HL-60/S4 (cell line): ENCODE data around the gene IQCF6.
"Not testable (repeated sequence)": the region's sequence is repeated elsewhere in the genome, so short reads cannot be mapped to it uniquely, and the experiment has no call there.

Experiments used
- in situ Hi-C: fragments of 300-500 bp; cut with MboI; formaldehyde crosslinking; loops from 2 replicates; pipeline ENCODE4 v1.14.3; 2022; ENCODE audit warnings: low sequenced_read_pairs

Gene IQCF6

GRCh38 chr3:51779137-51779536, at the start of gene IQCF6:
Gene IQCF6 (minus strand): TSS chr3:51779237. CDS start chr3:51779224, 13 bp downstream.
- in situ Hi-C loops: no loop called here

GRCh38 chr3:51828297-51828696, 49.3 kb upstream of the IQCF6 start:
- in situ Hi-C loops: no loop called here

GRCh38 chr3:51819709-51820406, 40.8 kb upstream of the IQCF6 start:
- in situ Hi-C loops: no loop called here

GRCh38 chr3:51819151-51819550, 40.1 kb upstream of the IQCF6 start:
- in situ Hi-C loops: no loop called here

GRCh38 chr3:51817375-51817774, 38.3 kb upstream of the IQCF6 start:
- in situ Hi-C loops: no loop called here

GRCh38 chr3:51816723-51817122, 37.7 kb upstream of the IQCF6 start:
- in situ Hi-C loops: no loop called here

- in situ Hi-C loops: no loop called here
Measured at GRCh38 chr3:51815614-51816013, 36.6 kb upstream of the IQCF6 start.

GRCh38 chr3:51814034-51814433, 35.0 kb upstream of the IQCF6 start:
- in situ Hi-C loops: no loop called here

- in situ Hi-C loops: no loop called here
Measured at GRCh38 chr3:51813539-51813938, 34.5 kb upstream of the IQCF6 start.

- in situ Hi-C loops: no loop called here
Measured at GRCh38 chr3:51808934-51809333, 29.9 kb upstream of the IQCF6 start.

- in situ Hi-C loops: no loop called here
Measured at GRCh38 chr3:51802106-51802703, 23.2 kb upstream of the IQCF6 start.

- in situ Hi-C loops: no loop called here
Measured at GRCh38 chr3:51800750-51801125, 21.7 kb upstream of the IQCF6 start.

GRCh38 chr3:51799879-51800749, 21.1 kb upstream of the IQCF6 start:
- in situ Hi-C loops: no loop called here

GRCh38 chr3:51798411-51798963, 19.4 kb upstream of the IQCF6 start:
- in situ Hi-C loops: no loop called here

- in situ Hi-C loops: no loop called here
Measured at GRCh38 chr3:51796854-51797253, 17.8 kb upstream of the IQCF6 start.

- in situ Hi-C loops: no loop called here
Measured at GRCh38 chr3:51794206-51794605, 15.2 kb upstream of the IQCF6 start.

- in situ Hi-C loops: no loop called here
Measured at GRCh38 chr3:51792206-51792605, 13.2 kb upstream of the IQCF6 start.

- in situ Hi-C loops: no loop called here
Measured at GRCh38 chr3:51789437-51789836, 10.4 kb upstream of the IQCF6 start.

- in situ Hi-C loops: not testable (repeated sequence)
Measured at GRCh38 chr3:51787576-51787975, 8.5 kb upstream of the IQCF6 start.

- in situ Hi-C loops: no loop called here
Measured at GRCh38 chr3:51786267-51786666, 7.2 kb upstream of the IQCF6 start.

GRCh38 chr3:51778554-51778953, 483 bp downstream of the IQCF6 start:
- in situ Hi-C loops: no loop called here

- in situ Hi-C loops: no loop called here
Measured at GRCh38 chr3:51777985-51778384, 1.1 kb downstream of the IQCF6 start.
